GM04504 (cell line): ENCODE results near the gene SSTR3.
"Not testable (repeated sequence)": the region's sequence is repeated elsewhere in the genome, so short reads cannot be mapped to it uniquely, and the experiment has no call there.

Experiments used
- DNase-seq: peaks from one replicate; pipeline ENCODE4 v3.0.0-alpha.2; 2012; ENCODE audit warnings: low read depth

The SSTR3 gene

DNA sequence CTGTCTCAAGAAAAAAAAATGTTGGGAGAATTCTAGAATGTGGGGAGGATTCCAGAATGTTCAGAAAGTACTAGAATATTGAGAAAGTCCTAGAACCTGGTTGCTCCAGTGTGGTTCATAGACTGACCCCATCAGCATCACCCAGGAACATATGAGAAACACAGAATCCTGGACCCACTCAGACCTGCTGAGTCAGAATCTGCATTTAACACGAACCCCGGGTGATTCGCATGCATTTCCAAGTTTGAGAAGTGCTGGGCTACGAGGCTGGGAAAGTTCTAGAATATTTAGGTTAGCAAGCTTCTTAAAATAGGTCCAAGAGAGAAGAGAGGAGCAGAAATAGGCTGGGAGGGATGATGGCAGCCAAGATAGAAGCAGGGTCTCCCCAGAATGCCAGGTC is 30.6 kb downstream of the SSTR3 start:
- DNase-seq: no peak

DNA sequence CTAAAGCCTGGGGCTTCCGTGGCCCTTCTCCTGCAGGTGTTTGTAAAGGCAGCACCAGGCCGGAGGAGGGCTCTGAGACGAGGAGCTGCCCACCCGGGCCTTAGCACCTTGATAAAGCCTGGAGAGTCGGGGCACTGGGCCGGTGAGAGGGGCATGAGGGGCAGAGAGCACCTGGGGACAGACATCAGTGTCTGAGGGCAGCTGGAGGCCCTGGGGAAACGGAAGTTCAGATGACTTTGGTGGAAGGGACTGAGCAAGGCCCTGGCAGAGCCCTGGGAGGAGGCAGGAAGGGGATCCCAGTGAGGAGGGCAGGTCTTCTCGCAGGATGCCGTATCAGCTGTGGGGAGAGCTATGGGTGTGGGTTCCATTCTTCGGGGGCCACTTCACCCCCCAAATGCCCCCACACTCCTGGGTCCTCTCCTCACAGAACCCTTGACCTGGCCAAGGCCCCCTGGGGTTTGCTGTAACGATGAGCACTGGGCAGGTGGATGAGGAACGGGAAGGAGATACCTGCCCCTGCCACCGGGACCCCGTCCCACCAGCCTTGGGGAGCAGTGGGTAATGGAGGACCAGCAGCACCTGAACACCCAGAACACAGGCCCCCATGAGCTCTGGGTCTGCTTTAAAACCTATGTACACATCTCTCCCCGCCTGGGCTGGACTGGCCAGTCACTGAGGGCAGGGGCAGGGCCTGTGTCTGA is 31.6 kb downstream of the SSTR3 start:
- no peak for DNase-seq

DNA sequence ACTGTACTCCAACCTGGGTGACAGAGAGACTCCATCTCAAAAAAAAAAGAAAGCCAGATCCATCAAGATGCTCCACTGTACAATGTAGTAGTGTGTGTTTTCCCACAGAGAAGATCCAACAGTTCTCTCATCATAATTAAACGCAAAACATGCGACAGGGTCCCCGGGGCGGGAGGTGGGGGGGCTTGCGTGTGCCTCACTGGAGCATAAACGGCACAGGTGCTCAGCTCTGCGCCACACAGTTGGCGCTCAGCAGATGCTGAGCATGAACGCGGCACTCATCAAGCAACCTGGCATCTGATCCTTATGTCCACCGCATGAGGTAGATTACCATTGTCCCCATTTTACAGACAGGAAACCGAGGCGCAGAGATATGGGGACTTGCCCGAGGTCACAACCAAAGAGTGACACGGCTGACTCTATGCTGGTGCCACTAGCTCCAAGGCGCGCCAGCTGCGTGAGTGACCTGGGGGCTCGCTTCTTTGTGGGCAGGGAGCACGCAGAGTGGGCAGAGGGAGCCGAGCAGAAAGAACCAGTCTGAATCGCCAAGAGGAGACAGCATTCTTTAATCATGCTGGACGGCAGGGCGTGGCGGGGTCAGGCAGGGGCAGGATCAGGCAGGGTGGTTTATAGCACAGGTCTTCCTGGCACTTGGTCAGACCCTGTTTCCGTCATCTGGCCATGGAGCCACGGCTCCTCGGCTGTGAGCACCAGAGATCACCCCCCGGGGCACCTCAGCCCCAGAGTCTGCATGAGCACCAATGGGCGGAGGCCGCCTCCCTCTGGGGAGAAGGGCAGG is 32.5 kb downstream of the SSTR3 start:
- no peak for DNase-seq

DNA sequence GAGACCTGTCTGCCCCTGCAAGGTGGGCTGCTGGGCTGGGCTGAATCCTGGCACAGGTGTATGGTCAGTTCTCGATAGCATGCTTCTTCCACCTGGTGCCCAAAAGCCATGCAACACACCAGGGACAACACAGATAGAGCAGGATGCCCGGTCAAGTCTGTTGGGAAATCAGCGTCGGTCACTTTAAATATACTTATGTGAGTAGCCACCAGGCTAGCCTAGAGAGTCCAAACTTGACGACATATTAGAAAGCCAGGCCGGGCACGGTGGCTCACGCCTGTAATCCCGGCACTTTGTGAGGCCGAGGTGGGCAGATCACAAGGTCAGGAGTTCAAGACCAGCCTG is 33.2 kb downstream of the SSTR3 start:
- no peak for DNase-seq

DNA sequence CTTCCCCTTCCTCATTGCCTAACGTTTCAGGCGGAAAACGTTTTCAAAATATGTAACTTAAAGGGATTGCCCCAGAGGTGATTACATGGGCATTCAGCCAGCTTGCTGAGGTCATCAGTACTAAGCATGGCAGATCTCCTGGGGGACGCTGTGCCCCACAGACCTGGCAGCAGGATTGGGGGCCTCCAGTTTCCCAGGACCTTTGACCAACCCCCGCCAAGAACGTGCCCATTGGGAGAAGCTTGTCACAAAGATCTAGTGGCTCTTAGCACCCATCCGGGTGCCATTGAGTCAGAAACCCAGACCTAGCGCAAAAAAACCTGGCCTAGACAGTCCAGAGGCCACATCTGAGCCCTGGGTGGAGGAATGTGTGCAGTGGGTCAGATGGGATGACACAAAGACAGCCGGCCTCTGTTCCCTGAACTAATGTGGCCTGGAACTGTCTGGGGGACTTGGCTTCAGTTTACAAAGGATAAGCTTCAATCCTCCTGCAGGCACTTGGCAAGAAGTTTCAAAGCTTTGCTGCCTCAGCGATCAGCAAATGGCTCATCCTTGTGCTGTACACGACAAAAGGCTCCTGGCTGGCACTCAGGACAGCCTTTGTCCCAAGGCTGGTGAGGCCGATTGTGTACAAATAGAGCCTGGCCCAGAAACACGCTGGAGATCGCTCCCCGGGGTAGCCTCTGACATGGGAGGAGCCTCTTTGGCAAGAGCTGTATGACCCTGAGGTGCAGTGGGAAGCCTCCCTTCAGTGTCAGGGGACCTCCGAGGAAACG is 33.7 kb downstream of the SSTR3 start:
- no peak for DNase-seq

DNA sequence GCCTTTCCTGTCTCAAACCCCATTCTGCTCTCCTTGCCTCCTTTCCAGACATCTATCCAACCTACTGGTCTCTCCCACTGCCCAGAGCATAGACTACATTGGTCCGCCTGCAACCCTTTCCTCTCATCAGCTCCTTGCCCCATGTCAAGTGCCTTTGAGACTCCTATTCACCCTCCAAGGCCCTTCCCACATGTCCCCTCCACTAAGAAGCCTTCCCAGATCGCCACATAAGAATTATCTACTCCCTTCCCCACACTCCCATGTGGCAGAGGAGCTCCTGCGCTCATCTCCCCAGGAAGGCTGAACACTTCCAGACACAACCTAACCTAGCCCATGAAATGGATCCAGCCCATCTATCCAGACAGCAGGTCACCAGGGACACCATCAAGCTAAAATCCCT is 34.5 kb downstream of the SSTR3 start:
- no peak for DNase-seq

DNA sequence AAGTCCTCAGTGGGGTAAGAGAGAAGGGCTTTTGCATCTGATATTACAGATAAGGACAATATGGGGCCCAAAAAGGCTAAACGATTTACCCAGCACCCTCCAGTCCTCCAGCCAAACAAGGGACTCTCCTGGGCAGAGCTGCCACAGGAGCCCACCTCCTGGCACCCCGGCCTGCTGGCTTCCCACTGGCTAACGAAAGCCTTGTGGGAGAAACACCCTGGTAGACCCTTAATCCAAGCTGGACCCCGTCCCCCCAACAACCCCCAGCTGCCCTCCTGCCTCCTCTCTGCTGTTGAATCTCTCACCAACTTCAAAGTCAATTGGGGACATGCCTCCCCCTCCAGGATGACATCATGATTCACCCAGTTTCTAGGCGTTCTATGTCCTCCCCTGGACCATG is 35.1 kb downstream of the SSTR3 start:
- DNase-seq: no peak

DNA sequence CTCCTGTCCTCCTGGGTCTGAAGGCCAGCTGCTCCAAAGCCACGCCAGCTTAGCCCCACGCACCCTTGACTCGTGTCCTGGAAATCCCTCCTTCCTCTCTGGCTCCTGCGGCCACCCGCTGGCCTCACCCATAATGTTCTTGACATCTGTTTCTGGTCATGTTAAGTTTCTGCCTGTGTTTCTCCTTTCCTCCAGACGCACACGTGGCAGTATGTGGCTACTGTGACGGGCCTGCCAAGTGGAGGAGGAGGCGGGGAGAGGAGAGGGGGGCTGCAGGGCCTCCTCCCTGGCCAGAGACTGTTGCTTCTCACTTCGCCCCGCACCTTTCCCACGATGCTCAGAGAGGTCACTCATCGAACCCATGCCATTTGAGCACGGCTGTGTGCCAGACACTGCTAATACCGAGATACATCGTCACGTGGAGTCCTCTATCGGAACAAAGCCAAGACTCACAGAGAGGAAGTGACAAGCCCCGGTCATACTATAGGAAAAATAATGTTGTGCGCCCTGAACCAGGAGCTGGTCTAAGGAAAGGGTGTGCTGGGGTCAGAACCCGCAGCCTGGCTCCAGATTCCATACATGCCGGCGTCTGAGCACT is 35.7 kb downstream of the SSTR3 start:
- peak; percentile 75 for DNase-seq

DNA sequence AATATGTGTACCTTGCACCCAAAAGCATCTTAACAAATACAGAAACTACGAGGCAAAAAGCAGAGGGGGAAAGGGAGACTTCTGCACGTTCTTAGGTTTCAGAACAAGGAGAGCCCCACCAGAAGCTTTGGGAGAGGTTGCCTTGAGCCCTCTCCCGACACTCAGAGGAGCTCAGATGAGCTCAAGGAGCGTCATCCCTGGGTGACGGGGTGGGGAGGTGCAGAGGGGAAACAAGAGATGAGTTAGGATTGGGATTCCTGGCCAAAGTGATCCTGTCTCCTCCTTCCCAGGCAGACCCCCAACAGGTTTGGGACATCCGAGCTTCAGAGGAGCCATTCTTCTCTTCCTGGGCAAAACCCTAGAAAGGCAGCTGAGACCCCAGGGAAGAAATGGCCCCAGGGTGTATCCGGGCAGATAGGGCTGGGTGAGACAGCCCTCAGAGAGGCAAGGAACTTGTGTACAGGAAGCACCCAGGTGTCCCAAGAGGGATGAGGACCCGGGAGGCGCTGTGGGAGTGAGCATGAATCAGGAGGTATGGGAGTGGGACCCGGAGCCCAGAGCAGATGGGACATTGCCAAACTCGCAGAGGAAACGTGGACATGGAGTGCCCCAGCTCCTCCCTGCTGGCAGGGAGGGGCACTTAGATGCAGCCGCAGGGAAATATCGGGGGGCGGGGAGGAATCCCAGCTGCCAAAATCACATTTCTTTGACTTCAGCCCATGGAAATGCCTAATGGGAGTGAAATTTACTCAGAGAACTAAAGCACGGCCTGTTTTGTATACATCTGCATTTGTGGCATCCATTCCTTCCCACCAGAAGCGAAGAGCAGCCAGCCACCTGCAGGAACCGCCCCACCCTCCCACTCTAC is 36.6 kb downstream of the SSTR3 start:
- DNase-seq: no peak

DNA sequence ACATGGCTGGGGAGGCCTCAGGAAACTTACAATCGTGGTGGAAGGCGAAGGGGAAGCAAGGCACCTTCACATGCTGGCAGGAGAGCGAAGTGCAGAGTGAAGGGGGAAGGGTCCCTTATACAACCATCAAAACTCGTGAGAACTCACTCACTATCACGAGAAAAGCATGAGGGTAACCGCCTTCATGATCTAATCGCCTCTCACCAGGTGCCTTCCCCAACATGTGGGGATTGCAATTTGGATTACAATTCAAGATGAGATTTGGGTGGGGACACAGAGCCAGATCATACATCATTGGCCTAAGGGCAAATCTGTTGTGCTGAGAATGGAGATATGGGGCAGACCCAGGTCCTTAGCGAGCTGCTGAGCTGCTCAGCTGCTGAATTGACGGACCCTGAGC is 37.3 kb downstream of the SSTR3 start:
- DNase-seq: no peak

DNA sequence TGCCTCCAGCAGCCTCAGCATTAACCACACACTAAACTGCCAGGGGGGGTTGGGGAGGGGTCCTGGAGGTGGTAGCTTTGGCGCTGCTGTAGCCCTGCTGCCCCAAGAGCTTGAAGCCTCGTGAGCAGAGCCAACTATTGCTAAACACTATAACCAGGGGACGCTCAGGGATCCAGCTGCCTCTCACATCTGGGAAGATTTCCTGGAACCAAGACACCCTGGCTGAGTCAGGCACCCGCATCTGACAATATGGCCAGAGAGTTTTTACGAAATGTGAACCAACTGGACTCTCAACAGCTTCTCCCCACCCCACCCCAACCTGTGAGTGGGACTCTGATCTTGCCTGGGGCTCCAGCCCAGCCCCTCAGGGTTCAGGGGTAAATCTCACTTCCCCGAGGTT is 38.6 kb downstream of the SSTR3 start:
- DNase-seq: no peak

DNA sequence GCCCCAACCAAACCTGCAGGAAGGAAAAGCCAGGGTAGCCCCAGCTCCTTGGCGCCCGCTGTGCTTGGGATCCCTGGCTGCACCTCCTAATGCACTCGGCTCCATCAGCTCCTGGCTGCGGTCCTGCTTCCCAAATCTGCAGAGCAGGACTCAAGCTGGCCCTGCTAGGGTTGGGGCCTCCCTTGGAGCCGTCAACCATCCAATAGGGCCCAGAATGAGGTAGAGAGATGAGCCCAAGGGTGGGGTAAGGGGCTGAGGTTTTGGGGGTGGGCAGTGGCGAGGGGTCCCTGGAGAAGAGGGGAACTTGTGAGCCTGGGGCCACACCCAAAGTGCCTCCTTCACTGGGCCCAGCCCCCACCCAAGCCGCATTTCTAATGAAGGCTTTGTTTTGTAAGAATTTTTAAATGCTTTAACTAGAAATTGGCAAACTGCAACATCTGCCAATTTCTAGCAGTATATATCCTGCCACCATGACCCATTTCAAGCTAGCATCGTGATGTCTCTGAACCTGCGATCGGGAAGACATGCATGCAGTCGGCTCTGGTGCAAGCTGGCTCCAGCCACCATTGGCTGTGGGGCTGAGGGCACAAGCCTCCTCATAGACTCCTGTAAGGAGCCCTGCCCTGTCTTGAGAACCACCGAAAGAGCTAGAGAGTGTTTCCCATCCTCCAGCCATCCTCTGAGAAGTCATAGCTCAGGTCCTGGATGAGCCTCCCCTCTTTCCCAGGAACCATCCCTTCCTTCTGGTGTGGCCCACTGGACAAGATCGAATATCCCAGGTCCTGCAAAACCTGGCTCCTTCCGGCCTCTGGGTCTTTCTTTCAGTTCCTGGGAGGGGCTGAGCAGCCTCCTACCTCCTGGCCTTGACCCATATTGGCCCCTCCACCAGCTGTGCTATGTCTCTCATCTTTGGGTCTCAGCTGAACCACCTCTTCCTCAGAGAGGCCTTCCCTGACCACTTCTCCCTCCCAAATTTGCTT is 39.7 kb downstream of the SSTR3 start:
- no peak for DNase-seq

DNA sequence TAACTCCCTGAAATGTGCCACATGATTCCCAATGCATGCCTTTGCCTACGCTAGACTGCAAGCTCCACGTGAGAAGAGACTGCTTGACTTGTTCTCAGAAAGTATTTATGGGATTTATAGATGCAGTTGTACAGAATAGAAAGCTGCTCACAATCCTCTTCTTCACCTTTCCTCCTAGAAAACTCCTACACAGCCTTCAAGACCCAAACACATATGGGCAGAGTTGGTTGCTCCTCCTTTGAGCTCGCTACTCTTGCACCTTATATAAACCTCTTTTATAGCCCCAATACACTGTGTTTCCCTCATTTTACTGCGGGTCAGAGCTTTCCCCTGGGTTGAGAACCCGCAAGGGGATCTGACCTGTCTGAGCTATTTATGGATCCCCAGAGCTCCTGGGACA is 40.6 kb downstream of the SSTR3 start:
- no peak for DNase-seq

DNA sequence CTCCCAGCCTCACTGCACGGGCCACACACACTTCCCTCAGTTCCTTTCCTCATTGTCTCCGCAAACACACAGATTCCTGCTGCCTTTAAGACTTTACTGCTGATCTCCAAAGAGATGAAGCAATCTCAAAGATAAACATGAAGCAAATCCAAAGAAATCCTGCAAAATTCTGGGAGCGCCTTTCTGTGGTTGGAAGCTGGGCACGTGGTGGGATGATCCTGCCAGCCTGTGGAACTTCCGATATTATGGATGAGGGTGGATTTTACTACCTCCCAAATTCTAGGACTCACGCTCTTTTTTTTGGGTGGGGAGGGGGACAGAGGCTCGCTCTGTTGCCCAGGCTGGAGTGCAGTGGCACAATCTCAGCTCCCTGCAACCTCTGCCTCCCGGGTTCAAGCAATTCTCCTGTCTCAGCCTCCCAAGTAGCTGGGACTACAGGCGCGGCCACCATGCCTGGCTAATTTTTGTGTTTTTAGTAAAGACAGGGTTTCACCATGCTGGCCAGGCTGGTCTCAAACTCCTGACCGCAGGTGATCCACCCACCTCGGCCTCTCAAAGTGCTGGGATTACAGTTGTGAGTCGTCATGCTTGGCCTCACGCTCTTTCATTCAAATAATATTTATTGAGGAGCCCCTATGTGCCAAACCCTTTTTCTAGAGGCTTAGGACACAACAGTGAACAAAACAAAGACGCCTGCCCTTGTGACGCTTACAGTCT is 41.4 kb downstream of the SSTR3 start:
- not testable (repeated sequence) for DNase-seq

DNA sequence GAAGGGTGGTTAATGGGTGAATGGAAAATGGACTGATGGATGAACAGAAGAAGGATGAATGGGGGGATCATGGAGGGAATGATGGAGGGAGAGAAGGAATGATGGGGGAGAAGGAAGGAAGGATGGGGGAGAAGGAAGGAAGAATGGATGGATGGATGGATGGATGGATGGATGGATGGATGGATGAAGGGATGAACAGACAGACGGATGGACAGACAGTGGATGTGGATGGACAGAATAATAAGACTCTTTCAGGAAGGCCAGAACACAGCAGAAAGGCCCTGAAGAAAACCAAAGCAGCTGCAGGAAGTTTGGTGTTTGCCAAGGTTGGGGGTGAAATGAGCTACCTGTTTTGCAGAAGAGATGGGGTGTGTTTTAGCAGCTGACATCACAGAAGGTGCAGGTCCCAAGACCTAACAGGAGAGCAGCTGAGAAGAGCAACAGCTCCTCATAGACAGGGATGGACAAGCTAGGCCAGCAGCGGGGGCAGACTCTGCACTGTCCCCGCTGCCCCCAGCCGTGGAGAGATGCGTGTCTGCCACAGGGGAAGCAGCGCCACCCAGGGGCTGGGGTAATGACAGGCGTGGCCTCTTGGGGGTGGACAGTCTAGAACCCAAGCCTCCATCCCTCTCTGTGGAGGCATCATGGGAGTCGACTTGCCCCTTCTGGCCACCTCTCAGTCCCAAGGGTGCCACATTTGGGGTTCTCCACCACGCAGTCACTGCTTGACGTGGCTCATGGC is 42.2 kb downstream of the SSTR3 start:
- DNase-seq: no peak

DNA sequence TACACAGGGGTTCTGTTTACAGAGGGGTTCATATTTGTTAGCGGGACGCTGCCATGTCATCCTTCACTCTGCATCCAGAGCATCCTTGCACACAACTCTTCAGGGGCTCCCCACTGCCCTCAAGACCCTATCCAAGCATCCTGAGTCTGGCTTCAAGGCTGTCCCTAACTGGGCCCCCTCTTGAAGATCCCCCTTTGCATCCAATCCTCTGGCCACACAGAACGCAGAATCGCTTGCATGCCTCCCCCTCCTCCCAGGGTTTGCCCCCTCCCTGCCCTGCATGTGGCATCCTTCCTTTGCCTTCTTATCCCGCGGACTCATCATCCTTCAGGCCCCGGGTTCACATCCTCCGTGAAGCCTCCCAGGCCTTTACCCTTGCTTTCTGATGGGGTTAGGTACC is 42.9 kb downstream of the SSTR3 start:
- DNase-seq: no peak

DNA sequence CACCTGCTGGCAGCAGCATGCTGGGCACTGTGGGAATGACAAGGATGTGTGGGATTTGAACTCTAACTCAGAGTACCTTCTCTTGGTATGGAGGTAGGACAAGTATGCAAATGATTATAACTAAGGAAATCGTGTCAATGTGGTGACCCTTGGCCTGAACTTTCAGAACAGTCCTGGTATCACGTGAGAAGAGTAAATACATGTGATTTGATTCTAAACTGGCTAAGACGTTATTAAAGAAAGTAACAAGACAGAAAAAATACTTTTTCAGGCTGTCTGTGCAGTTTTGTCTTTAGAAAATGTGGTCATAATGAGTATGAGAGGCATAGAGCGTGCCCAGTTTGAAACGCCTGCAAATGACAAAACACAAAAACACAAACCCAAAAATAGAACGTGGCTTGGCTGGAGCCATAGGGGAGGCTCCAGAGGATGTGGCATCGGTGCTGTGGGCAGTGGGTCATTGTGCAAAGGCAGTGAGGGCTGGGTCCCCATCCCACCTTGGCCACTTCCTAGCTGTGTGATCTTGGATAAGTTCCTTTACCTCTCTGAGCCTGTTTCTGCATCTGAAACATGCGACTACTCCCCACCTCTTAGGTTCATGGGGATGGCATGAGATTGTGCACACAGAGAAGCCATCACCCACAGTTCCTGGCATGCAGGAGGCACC is 44.2 kb downstream of the SSTR3 start:
- DNase-seq: no peak

DNA sequence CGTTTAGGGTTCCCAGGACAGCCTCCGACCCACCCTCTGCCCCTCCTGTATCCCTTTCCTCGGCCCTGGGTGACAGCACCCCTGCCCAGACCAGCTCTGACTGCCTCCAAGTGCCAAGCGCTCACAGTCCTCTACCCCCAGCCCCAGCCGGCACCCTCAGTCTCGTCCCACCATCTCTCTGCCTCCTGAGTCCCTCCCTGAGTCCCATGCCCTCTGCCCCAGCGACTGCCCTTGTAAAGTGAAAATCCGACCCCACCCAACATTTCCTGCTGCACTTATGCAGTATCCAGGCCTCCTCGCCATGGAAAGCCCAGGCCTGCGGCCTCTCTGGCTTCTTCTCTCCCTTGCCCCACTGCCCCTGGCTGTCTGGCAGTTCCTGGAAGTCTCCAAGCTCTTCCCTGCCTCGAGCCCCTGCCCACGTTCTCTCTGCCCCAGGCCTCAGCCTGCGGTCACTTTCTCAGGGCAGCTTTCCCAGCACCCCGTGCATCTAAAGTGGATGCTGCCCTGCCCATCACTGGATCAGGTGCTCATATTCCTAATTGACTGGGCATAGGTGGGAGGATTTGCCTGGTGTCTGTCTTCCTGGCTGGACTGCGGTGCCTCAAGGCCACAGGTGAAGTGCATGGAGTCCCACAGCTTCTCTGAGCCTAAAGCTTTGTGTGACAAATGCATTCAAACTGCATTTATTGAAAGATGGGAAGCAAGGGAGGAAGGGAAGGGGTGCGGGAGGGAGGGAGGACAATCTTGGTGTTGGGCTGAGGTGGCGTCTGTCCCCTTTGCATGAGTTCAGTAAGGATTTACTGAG is 44.9 kb downstream of the SSTR3 start:
- DNase-seq: no peak
